PFSK-1 (cell line): Measurements from ENCODE around the gene CPSF7.

Experiments used
- FOXP2 ChIP-seq: optimal IDR thresholded peaks from 2 replicates; pipeline ENCODE3; 2011; ENCODE audit warnings: borderline replicate concordance, control low read depth, inconsistent platforms; ENCODE audit not compliant: insufficient read depth; ENCODE audit errors: extremely low read length, extremely low read depth
- POLR2AphosphoS5 ChIP-seq: IDR thresholded peaks from 2 replicates; pipeline ENCODE4 v1.6.1; 2012; ENCODE audit warnings: low read depth, mild to moderate bottlenecking, control low read depth, low read length, moderate library complexity
- SIN3A ChIP-seq: IDR thresholded peaks from 2 replicates; pipeline ENCODE4 v1.6.1; 2012; ENCODE audit warnings: mild to moderate bottlenecking, low read length, moderate library complexity, borderline replicate concordance; ENCODE audit not compliant: insufficient read depth
- TAF1 ChIP-seq: IDR thresholded peaks from 2 replicates; pipeline ENCODE4 v1.6.1; 2012; ENCODE audit warnings: low read length, control low read depth, borderline replicate concordance; ENCODE audit not compliant: insufficient read depth
- TF ChIP-seq, protein P1 (sequence below), 2 experiments: IDR thresholded peaks; 2 replicates each; pipeline versions ENCODE4 v1.6.1 to v1.8.0; 2011 to 2012; ENCODE audit warnings: low read depth in 2 of 2, low read length in 2 of 2, control low read depth in 1 of 2, inconsistent platforms in 1 of 2, mild to moderate bottlenecking in 1 of 2, moderate library complexity in 1 of 2; ENCODE audit not compliant: insufficient read depth in 1 of 2

The CPSF7 gene

DNA sequence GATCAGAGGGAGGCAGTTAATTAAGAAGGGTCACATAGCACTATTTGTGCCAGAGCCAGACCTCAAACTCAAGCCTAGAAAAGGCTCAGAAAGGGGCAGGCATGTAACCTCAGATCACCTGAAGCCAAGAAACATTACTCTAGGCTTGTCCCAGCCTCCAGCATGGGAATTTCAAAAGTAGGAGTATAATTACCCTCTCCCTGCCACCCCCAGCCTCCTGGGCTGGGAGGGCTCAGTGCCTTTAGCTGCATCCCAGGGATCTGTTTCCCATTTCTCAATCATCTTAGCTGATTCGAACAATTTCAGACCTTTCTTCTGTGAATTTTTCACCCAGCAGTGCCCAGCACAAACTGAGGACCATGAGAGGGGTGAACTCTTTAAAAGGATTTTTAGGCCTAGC lies 45.7 kb upstream of the CPSF7 start:
- no peak for TF ChIP-seq TAF1
- TF ChIP-seq FOXP2: no peak
- TF ChIP-seq, protein P1, sequence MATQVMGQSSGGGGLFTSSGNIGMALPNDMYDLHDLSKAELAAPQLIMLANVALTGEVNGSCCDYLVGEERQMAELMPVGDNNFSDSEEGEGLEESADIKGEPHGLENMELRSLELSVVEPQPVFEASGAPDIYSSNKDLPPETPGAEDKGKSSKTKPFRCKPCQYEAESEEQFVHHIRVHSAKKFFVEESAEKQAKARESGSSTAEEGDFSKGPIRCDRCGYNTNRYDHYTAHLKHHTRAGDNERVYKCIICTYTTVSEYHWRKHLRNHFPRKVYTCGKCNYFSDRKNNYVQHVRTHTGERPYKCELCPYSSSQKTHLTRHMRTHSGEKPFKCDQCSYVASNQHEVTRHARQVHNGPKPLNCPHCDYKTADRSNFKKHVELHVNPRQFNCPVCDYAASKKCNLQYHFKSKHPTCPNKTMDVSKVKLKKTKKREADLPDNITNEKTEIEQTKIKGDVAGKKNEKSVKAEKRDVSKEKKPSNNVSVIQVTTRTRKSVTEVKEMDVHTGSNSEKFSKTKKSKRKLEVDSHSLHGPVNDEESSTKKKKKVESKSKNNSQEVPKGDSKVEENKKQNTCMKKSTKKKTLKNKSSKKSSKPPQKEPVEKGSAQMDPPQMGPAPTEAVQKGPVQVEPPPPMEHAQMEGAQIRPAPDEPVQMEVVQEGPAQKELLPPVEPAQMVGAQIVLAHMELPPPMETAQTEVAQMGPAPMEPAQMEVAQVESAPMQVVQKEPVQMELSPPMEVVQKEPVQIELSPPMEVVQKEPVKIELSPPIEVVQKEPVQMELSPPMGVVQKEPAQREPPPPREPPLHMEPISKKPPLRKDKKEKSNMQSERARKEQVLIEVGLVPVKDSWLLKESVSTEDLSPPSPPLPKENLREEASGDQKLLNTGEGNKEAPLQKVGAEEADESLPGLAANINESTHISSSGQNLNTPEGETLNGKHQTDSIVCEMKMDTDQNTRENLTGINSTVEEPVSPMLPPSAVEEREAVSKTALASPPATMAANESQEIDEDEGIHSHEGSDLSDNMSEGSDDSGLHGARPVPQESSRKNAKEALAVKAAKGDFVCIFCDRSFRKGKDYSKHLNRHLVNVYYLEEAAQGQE (IDR thresholded peaks at IDR 0.05; ENCODE audit: insufficient read depth in 1 of 2, low read depth in 2 of 2, low read length in 2 of 2): no peak
- no peak for TF ChIP-seq POLR2AphosphoS5
- TF ChIP-seq SIN3A: no peak

DNA sequence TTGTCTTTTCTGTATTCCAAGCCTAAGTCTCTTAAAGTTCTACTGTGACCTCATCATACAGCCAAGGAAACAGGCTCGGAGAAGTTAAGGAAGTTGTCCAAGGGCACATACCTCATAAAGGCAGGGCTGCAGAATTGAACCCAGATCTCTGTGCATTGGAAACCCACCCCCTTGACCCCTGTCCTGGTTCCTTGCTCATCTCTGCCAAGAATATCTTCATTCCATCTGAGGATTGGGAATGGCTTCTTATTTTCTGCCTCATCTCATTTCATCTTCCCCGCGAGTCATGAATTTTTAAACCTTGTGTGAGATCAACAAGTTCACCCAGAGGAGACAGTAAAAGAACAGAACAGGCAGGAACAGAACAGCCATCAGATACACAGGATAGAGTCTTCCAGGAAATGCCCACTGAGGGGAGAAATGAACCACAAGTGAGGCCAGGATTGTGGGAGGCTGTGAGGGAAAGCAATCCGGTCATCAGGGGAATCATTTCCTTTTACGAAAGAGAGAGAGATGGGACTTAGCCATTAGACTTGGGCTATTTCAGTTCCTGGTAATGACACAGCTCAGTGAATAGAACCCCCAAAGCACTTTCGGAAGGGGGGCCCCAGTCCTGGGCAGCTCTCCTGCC lies 44.4 kb upstream of the CPSF7 start:
- TF ChIP-seq SIN3A (no peak), FOXP2 (no peak), POLR2AphosphoS5 (no peak), TAF1 (no peak)
- TF ChIP-seq, protein P1 (IDR thresholded peaks at IDR 0.05; ENCODE audit: insufficient read depth in 1 of 2, low read depth in 2 of 2, low read length in 2 of 2): no peak

DNA sequence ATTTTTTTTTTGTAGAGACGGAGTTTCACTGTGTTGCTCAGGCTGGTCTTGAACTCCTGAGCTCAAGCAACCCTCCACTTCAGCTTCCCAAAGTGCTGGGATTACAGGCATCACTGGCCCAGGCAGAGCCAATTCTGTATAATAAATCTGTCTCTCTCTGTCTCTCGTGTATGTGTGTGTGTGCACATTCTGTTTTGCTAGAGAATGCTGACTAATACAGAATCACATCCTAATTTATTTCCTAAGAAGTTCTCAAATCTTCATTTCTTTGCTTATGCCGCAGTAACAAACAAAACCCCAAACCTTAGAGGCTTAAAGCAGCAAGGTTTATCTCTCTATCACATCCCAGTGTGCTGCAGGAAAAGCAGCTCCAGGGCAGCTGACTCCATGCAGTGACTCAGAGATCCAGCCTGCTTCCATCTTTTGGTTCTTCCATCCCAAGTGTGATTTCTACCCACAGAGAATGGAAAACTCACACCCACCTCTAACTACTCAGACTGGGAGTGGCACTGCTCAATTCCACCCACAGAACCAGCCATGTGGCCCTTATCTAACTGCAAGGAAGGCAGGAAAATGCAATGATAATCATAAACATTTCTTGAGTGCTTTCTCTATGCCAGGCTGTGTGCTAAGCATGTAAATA lies 43.7 kb upstream of the CPSF7 start:
- TF ChIP-seq POLR2AphosphoS5 (no peak), SIN3A (no peak), TAF1 (no peak), FOXP2 (no peak)
- TF ChIP-seq, protein P1 (IDR thresholded peaks at IDR 0.05; ENCODE audit: insufficient read depth in 1 of 2, low read depth in 2 of 2, low read length in 2 of 2): no peak

DNA sequence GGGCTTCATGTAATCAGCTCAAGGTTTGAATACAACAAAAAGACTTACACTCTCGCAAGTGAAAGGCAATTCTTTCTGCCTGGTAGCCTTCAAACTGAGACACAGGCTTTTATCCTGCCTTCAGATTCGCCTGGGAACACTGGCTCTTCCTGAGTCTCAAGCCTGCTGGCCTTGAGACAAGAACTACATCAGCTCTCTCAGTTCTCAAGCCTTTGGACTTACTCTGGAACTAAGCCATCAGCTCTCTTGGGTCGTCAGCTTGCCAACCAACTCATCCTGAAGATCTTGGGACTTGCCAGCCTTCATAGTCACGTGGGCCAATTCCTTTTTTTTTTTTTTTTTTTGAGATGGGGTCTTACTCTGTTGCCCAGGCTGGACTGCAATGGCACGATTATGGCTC lies 43.1 kb upstream of the CPSF7 start:
- TF ChIP-seq TAF1: no peak
- TF ChIP-seq FOXP2: no peak
- no peak for TF ChIP-seq POLR2AphosphoS5
- TF ChIP-seq SIN3A: no peak
- TF ChIP-seq, protein P1 (IDR thresholded peaks at IDR 0.05; ENCODE audit: insufficient read depth in 1 of 2, low read depth in 2 of 2, low read length in 2 of 2): no peak

DNA sequence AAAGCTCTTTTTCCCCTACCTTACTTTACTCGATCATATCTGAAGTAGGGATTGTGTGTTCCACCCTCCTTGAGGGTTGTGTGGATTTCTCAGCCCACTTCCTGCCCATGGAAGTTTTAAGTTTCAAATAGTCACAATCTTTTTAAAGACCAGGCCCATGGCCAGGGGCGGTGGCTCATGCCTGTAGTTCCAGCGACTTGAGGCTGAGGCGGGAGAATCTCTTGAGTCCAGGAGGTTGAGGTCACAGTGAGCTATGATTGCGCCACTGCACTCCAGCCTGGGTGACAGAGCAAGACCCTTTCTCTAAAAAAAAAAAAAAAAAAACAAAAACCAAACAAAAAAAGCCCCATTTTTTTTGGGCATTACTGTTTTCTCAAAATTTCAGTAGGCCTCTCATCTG lies 42.5 kb upstream of the CPSF7 start:
- TF ChIP-seq TAF1 (no peak), POLR2AphosphoS5 (no peak), SIN3A (no peak)
